ENCODE measurements around the gene RPS6KA3. TPM values are rescaled to one million over a fixed set of nuclear protein-coding genes. Genes with fewer than 3 reads are reported as not detected.

Gene RPS6KA3
- total and polyA plus RNA-seq, 7 donors, result 18.0 to 41.9 (median 34.3) TPM

DNA sequence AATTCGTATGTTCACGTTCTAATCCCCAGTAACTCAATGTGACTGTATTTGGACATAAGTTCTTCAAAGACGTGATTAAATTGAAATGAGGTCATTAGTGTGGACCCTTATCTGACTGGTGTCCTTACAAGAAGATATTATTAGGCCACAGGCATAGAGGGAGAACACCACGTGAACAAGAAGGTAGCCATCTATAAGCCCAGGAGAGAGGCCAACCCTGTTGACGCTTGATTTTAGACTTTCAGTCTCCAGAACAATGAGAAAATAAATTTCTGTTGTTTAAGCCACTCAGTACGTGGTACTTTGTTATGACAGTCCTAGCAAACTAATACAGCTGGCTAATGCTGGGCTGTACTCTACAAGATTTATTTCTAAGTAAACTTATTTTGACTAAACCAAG lies 123.6 kb downstream of the RPS6KA3 start:
- Histone ChIP-seq H3K36me3 (peaks cover 0 to 3% (median 0%) of the 10 kb centered on the region in 4 donors), H3K4me1 (peaks cover 0 to 32% (median 9%) of the 10 kb centered on the region in 4 donors), H3K4me3 (no peak overlapping the region), H3K9me3 (no peaks in the 10 kb centered on the region), H3K27ac (peak overlapping the region in 3 of 4 donors; percentile 82 to 91 (median 90)), H3K27me3 (no peaks in the 10 kb centered on the region)
- TF ChIP-seq EP300 (IDR thresholded peaks at IDR 0.05) (no peak), POLR2A (IDR thresholded peaks at IDR 0.05) (no peak), POLR2AphosphoS5 (IDR thresholded peaks at IDR 0.05) (no peak)
- TF ChIP-seq, protein P1, sequence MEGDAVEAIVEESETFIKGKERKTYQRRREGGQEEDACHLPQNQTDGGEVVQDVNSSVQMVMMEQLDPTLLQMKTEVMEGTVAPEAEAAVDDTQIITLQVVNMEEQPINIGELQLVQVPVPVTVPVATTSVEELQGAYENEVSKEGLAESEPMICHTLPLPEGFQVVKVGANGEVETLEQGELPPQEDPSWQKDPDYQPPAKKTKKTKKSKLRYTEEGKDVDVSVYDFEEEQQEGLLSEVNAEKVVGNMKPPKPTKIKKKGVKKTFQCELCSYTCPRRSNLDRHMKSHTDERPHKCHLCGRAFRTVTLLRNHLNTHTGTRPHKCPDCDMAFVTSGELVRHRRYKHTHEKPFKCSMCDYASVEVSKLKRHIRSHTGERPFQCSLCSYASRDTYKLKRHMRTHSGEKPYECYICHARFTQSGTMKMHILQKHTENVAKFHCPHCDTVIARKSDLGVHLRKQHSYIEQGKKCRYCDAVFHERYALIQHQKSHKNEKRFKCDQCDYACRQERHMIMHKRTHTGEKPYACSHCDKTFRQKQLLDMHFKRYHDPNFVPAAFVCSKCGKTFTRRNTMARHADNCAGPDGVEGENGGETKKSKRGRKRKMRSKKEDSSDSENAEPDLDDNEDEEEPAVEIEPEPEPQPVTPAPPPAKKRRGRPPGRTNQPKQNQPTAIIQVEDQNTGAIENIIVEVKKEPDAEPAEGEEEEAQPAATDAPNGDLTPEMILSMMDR (IDR thresholded peaks at IDR 0.05), result no peak
- WGBS, 2 donors, result 79 to 82% methylated on average over 6 of the region's 6 CpGs
- no peak for DNase-seq
- intact Hi-C loops (cut with DNase I), result loop anchor here (5.0 kb wide), 1 partner anchor 124 kb away; the partner anchor contains the start of gene RPS6KA3

DNA sequence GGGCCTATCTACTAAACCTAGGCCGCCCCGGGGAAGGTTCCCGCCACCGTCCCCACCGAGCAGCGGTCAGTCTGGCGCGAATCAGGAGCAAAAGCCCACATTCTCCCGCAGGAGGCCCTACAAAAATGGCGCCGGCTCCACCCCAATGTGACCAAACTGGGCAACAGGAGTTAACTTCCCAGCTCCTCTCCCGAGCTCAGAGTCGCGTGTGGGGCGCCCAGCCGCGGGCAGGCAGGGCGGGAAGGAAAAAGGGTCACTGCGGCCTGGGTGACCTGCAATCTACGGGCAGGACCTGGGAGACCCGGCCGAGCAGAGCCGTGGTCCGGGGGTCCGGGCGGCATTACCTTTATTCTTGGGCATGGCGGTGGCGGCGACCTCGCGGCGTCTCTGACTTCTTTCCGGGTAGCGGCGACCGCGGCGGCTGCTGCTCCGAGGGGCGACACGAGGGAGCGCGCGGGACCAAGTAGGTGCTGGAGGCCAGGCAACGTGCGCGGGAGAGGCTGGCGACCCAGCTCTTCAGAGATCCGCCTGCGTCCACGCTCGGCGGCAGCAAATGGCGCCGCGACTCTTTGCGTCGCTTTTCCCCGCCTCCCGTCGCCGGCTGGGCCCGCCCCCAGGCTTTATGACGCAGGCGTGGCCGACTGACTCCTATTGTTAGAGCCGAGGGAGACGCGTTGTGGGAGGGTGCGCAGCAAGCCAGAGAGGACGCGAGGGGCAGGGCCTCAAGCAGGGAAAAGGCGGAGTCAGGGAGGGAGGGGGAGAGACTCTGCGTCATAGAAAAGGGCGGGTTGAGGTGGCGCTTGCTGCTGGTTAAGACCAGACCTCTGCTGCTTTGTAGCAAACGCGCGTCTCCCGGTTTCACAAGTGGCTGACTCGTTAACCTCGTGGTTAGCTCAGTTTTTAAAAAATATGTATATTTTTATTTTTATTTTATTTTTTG lies 125.2 kb downstream of the RPS6KA3 start, which contains the start of gene EIF1AX:
TSS of gene EIF1AX (minus strand) at position 558 of the 940 bp plus-strand sequence. CDS start at position 360, 198 bp downstream.
- 3 to 4% methylated on average over 81 to 82 of the region's 82 CpGs for WGBS, 2 donors
- H3K4me1 ChIP-seq, result peaks cover 0 to 35% (median 9%) of the 10 kb centered on the region in 4 donors
- H3K4me3 ChIP-seq, result peak within 1 kb of the TSS; percentile 69 to 81 (median 76)
- peaks cover 0 to 9% (median 2%) of the 10 kb centered on the region in 4 donors for H3K36me3 ChIP-seq
- peak within 1 kb of the TSS; percentile 90 to 94 (median 92) for H3K27ac ChIP-seq
- intact Hi-C loops (cut with DNase I), result loop anchor here (5.0 kb wide), 1 partner anchor 126 kb away; the partner anchor contains the start of gene RPS6KA3
- no peaks in the 10 kb centered on the region for H3K9me3 ChIP-seq
- peak; percentile 100 for DNase-seq
- H3K27me3 ChIP-seq, result no peaks in the 10 kb centered on the region
- TF ChIP-seq POLR2A (IDR thresholded peaks at IDR 0.05), result peak; percentile 81 to 91
- TF ChIP-seq, protein P1 (IDR thresholded peaks at IDR 0.05), result no peak
- TF ChIP-seq EP300 (IDR thresholded peaks at IDR 0.05), result peak in 1 of 4 donors; percentile 24
- peak; percentile 96 to 99 (median 98) for TF ChIP-seq POLR2AphosphoS5 (IDR thresholded peaks at IDR 0.05)

DNA sequence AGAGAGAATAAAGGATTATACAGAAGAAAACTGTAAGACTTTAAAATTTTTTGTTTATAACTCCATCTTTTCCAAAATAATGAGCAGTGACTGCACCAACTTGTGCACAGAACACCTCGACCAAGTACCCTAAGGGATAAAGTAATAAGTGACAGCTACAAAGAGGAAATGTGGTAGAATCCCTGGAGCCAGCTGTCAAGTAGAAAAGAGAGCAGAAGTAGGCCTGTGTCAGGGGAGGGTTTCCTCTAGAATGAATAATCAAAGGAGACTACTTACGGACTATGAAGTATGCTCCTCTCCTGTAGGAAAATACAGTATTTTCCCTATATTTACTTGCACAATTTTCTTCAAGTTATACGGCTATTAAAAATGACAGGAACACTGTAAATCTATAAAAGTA lies 126.3 kb downstream of the RPS6KA3 start:
- Histone ChIP-seq H3K36me3 (peaks cover 0 to 11% (median 3%) of the 10 kb centered on the region in 4 donors), H3K27me3 (no peaks in the 10 kb centered on the region), H3K4me1 (peaks cover 0 to 35% (median 9%) of the 10 kb centered on the region in 4 donors), H3K9me3 (no peaks in the 10 kb centered on the region), H3K4me3 (peak overlapping the region; percentile 69 to 81 (median 76)), H3K27ac (peak overlapping the region; percentile 90 to 94 (median 92))
- no peak for DNase-seq
- TF ChIP-seq POLR2AphosphoS5 (IDR thresholded peaks at IDR 0.05) (no peak), POLR2A (IDR thresholded peaks at IDR 0.05) (no peak), EP300 (IDR thresholded peaks at IDR 0.05) (no peak)
- TF ChIP-seq, protein P1 (IDR thresholded peaks at IDR 0.05), result no peak
- intact Hi-C loops (cut with DNase I), result loop anchor here (5.0 kb wide), 1 partner anchor 127 kb away; the partner anchor contains the start of gene RPS6KA3
- WGBS, 2 donors, result 1 to 4% methylated on average over 3 of the region's 3 CpGs

DNA sequence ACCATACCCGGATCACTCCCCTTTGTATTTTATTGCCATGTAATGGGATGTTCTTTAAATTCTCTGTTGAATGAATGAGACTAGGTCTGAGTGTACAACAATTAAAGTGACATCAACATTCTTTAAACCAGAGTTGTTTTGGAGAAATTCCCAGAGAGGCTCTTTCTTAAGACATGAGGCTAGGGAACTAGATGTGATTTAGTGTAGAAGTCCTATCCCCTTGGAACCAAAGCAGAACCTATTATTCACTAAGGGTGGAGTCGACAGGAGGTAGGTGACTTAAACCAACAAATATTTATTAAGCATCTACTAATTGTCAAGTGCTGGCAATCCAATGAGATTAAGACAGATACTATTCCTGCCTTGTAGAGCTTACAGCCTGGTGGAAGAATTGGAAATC lies 126.7 kb downstream of the RPS6KA3 start:
- H3K9me3 ChIP-seq, result no peaks in the 10 kb centered on the region
- H3K4me3 ChIP-seq, result peak overlapping the region; percentile 69 to 81 (median 76)
- 13 to 53% methylated on average over 2 of the region's 2 CpGs for WGBS, 2 donors
- peak in 1 of 4 donors; percentile 17 for TF ChIP-seq POLR2AphosphoS5 (IDR thresholded peaks at IDR 0.05)
- TF ChIP-seq, protein P1 (IDR thresholded peaks at IDR 0.05), result no peak
- peaks cover 0 to 11% (median 3%) of the 10 kb centered on the region in 4 donors for H3K36me3 ChIP-seq
- H3K27me3 ChIP-seq, result no peaks in the 10 kb centered on the region
- no peak for DNase-seq
- peaks cover 0 to 35% (median 9%) of the 10 kb centered on the region in 4 donors for H3K4me1 ChIP-seq
- intact Hi-C loops (cut with DNase I), result loop anchor here (5.0 to 10.0 kb wide), 3 partner anchors 127 to 235 kb away; partner anchors contain the start of gene RPS6KA3
- H3K27ac ChIP-seq, result peak overlapping the region; percentile 90 to 94 (median 92)
